Stimulated activated CD4-positive, alpha-beta T cell treated with anti-CD3 and anti-CD28 coated beads, TNF-alpha, amount 100 ng/mL, for 1 hour (primary cell): ENCODE results near the gene UGT2B10.
"Not testable (repeated sequence)": the region's sequence is repeated elsewhere in the genome, so short reads cannot be mapped to it uniquely, and the experiment has no call there.

Experiments
- DNase-seq, 3 donors: peaks; one replicate each; pipeline ENCODE4 v3.0.0-alpha.2; 2020; ENCODE audit warnings: low read depth in 3 of 3, low spot score in 1 of 3

The UGT2B10 gene

GRCh38 chr4:68815617-68816409, at the start of gene UGT2B10:
Gene UGT2B10 (plus strand): TSS chr4:68815994. CDS start chr4:68816020, 26 bp downstream.
- not testable (repeated sequence) for DNase-seq

GRCh38 chr4:68771836-68772235, 44.0 kb upstream of the UGT2B10 start:
- not testable (repeated sequence) for DNase-seq

GRCh38 chr4:68773699-68774098, 42.1 kb upstream of the UGT2B10 start:
- no peak for DNase-seq

- DNase-seq, result no peak
These were observed 35.6 kb upstream of the UGT2B10 start for GRCh38 chr4:68780232-68780631.

- no peak for DNase-seq
These were observed 18.7 kb upstream of the UGT2B10 start for GRCh38 chr4:68797048-68797447.

GRCh38 chr4:68797618-68798017, 18.2 kb upstream of the UGT2B10 start:
- no peak for DNase-seq

- no peak for DNase-seq
These were observed 12.8 kb upstream of the UGT2B10 start for GRCh38 chr4:68803013-68803412.

GRCh38 chr4:68808060-68808459, 7.7 kb upstream of the UGT2B10 start:
- DNase-seq, result no peak

- no peak for DNase-seq
These were observed 4.9 kb upstream of the UGT2B10 start for GRCh38 chr4:68810919-68811318.

- DNase-seq, result not testable (repeated sequence)
These were observed 844 bp downstream of the UGT2B10 start for GRCh38 chr4:68816410-68817265.

GRCh38 chr4:68817386-68817785, 1.6 kb downstream of the UGT2B10 start:
- no peak for DNase-seq

- not testable (repeated sequence) for DNase-seq
These were observed 2.3 kb downstream of the UGT2B10 start for GRCh38 chr4:68818030-68818462.

GRCh38 chr4:68831642-68832041, 15.8 kb downstream of the UGT2B10 start:
- no peak for DNase-seq

- no peak for DNase-seq
These were observed 34.5 kb downstream of the UGT2B10 start for GRCh38 chr4:68850293-68850692.

- DNase-seq, result no peak
These were observed 40.0 kb downstream of the UGT2B10 start for GRCh38 chr4:68855771-68856170.

- no peak for DNase-seq
These were observed 42.2 kb downstream of the UGT2B10 start for GRCh38 chr4:68858039-68858438.

GRCh38 chr4:68859655-68860054, 43.9 kb downstream of the UGT2B10 start:
- no peak for DNase-seq

GRCh38 chr4:68861057-68861456, 45.3 kb downstream of the UGT2B10 start:
- DNase-seq, result no peak

GRCh38 chr4:68864438-68865187, 48.8 kb downstream of the UGT2B10 start:
- no peak for DNase-seq

- DNase-seq, result no peak
These were observed 49.4 kb downstream of the UGT2B10 start for GRCh38 chr4:68865188-68865638.

- DNase-seq, result no peak
These were observed 50.0 kb downstream of the UGT2B10 start for GRCh38 chr4:68865760-68866159.
